GM19452 (cell line): ENCODE results near the gene THAP6.

Source experiments
- ATAC-seq: cut with Tn5 transposase; IDR thresholded peaks from one replicate; pipeline ENCODE4 v1.9.1; 2021; ENCODE audit not compliant: unreplicated experiment

THAP6 gene

DNA sequence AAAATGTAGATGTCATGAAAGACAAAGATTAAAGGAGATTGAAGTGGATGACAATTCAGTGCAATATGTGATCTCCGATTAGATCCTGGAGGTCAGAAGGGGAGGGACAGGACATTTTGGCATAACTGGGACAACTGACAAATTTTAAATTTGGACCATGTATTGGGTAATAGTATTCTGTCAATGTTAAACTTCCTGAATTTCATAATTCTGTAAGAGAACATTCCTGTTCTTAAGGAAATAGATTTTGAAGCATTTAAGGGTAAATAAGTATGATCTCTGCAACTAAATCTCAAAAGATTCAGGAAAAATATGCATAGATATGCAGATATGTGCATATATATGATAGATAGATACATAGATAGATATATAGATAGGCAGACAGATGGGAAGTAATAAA lies 52.6 kb downstream of the THAP6 start:
- ATAC-seq: no peak

DNA sequence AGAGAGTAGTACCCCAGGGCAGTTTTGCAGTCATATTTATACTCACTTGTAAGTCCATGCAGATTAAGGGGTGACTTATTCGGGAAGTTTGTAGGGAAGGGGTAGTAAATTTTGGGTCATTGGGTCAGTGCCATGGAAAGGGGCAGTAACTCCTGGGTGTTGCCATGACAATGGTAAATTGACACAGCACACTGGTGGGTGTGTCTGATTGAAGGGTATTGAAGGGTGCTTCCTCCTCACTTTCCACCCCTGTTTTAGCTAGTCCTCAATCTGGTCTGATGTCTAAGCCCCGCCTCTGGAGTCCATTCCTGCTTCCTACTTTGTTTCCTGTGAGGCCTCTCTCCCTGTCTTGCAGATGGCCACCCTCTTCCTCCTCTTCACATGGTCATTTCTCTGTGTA lies 53.5 kb downstream of the THAP6 start:
- no peak for ATAC-seq
